Activated T-helper 2 cell treated with anti-CD3 and anti-CD28 coated beads, Interferon-gamma antibody, Interleukin-2, Interleukin-4, amounts not matched to agents 10 μg/mL and 5 μg/mL and 100 μg/mL, durations not matched to agents 14 hours and 24 hours and 36 hours (primary cell): ENCODE measurements around the gene FTCD. TPM values are rescaled to one million over a fixed set of nuclear protein-coding genes. Genes with fewer than 3 reads are reported as not detected.
"Not testable (repeated sequence)": the region's sequence is repeated elsewhere in the genome, so short reads cannot be mapped to it uniquely, and the experiment has no call there.

Experiments used
- DNase-seq: peaks from one replicate; pipeline ENCODE4 v3.0.0; 2021; ENCODE audit warnings: low spot score
- H3K27ac Mint-ChIP-seq: one replicate; pipeline ENCODE4 v1.8.0; 2021; ENCODE audit warnings: mixed read lengths
- H3K27me3 Mint-ChIP-seq: one replicate; pipeline ENCODE4 v1.8.0; 2021; ENCODE audit warnings: low read depth, mixed read lengths
- H3K36me3 Mint-ChIP-seq: one replicate; pipeline ENCODE4 v1.8.0; 2021; ENCODE audit warnings: low read depth, mixed read lengths
- H3K4me1 Mint-ChIP-seq: one replicate; pipeline ENCODE4 v1.8.0; 2021; ENCODE audit warnings: low read depth, mixed read lengths
- H3K4me3 Mint-ChIP-seq: one replicate; pipeline ENCODE4 v1.8.0; 2021; ENCODE audit warnings: low read depth, mild to moderate bottlenecking, moderate library complexity, mixed read lengths
- H3K9me3 Mint-ChIP-seq: one replicate; pipeline ENCODE4 v1.8.0; 2021; ENCODE audit warnings: mixed read lengths
- intact Hi-C: fragments of 100-400 bp; cut with micrococcal nuclease; formaldehyde crosslinking; loops from one replicate; pipeline ENCODE4 v1.15.1; 2023
- total RNA-seq: library from RNA; stranded (reverse); gene quantifications from 2 replicates; pipeline ENCODE4 v1.2.3, GENCODE V29; 2022

Gene FTCD
- total RNA-seq, 1 donor from 2014 or later, result 0.14 TPM

GRCh38 chr21:46172863-46173528, 17.6 kb upstream of the FTCD start:
- intact Hi-C loops, result no loop called here
- no peak overlapping the region for H3K27ac Mint-ChIP-seq
- H3K27me3 Mint-ChIP-seq, result peaks cover 21% of the 10 kb centered on the region
- peaks cover 6% of the 10 kb centered on the region for H3K4me1 Mint-ChIP-seq
- DNase-seq, result no peak
- peaks cover 34% of the 10 kb centered on the region for H3K9me3 Mint-ChIP-seq
- H3K4me3 Mint-ChIP-seq, result no peak overlapping the region
- peaks cover 3% of the 10 kb centered on the region for H3K36me3 Mint-ChIP-seq

- H3K4me1 Mint-ChIP-seq, result peaks cover 6% of the 10 kb centered on the region
- DNase-seq, result no peak
- H3K27me3 Mint-ChIP-seq, result peaks cover 21% of the 10 kb centered on the region
- no peak overlapping the region for H3K4me3 Mint-ChIP-seq
- peaks cover 30% of the 10 kb centered on the region for H3K9me3 Mint-ChIP-seq
- intact Hi-C loops, result no loop called here
- H3K36me3 Mint-ChIP-seq, result peaks cover 3% of the 10 kb centered on the region
- H3K27ac Mint-ChIP-seq, result no peak overlapping the region
These were observed 16.9 kb upstream of the FTCD start for GRCh38 chr21:46171996-46172862.

GRCh38 chr21:46171585-46171984, 16.2 kb upstream of the FTCD start:
- DNase-seq, result no peak
- Mint-ChIP-seq H3K4me3 (no peak overlapping the region), H3K27me3 (peaks cover 21% of the 10 kb centered on the region), H3K4me1 (peaks cover 6% of the 10 kb centered on the region), H3K36me3 (peaks cover 3% of the 10 kb centered on the region), H3K27ac (no peak overlapping the region), H3K9me3 (peaks cover 24% of the 10 kb centered on the region)
- intact Hi-C loops, result no loop called here

GRCh38 chr21:46170436-46171193, 15.2 kb upstream of the FTCD start:
- H3K36me3 Mint-ChIP-seq, H3K27ac Mint-ChIP-seq, H3K4me3 Mint-ChIP-seq: not testable (repeated sequence)

GRCh38 chr21:46168659-46169386, 13.4 kb upstream of the FTCD start:
- Mint-ChIP-seq H3K36me3 (no peaks in the 10 kb centered on the region), H3K27ac (no peak overlapping the region), H3K4me3 (no peak overlapping the region), H3K9me3 (no peaks in the 10 kb centered on the region), H3K27me3 (no peaks in the 10 kb centered on the region), H3K4me1 (peaks cover 6% of the 10 kb centered on the region)
- intact Hi-C loops, result no loop called here
- DNase-seq, result no peak

More at GRCh38 chr21:46170436-46171193, 15.2 kb upstream of the FTCD start:
- DNase-seq, result peak; percentile 7
- peaks cover 15% of the 10 kb centered on the region for H3K9me3 Mint-ChIP-seq
- H3K27me3 Mint-ChIP-seq, result peaks cover 13% of the 10 kb centered on the region
- H3K4me1 Mint-ChIP-seq, intact Hi-C loops: not testable (repeated sequence)

GRCh38 chr21:46168238-46168637, 12.9 kb upstream of the FTCD start:
- H3K27me3 Mint-ChIP-seq, result no peaks in the 10 kb centered on the region
- H3K4me1 Mint-ChIP-seq, result peaks cover 6% of the 10 kb centered on the region
- H3K4me3 Mint-ChIP-seq, result no peak overlapping the region
- H3K36me3 Mint-ChIP-seq, result no peaks in the 10 kb centered on the region
- no peak overlapping the region for H3K27ac Mint-ChIP-seq
- H3K9me3 Mint-ChIP-seq, result no peaks in the 10 kb centered on the region
- intact Hi-C loops, result no loop called here
- DNase-seq, result peak; percentile 6

GRCh38 chr21:46165098-46165497, 9.7 kb upstream of the FTCD start:
- Mint-ChIP-seq H3K9me3 (no peaks in the 10 kb centered on the region), H3K4me1 (no peaks in the 10 kb centered on the region), H3K27ac (no peak overlapping the region), H3K4me3 (no peak overlapping the region), H3K27me3 (no peaks in the 10 kb centered on the region), H3K36me3 (no peaks in the 10 kb centered on the region)
- no peak for DNase-seq
- intact Hi-C loops, result no loop called here

- DNase-seq, result no peak
- Mint-ChIP-seq H3K36me3 (no peaks in the 10 kb centered on the region), H3K27ac (no peak overlapping the region), H3K27me3 (no peaks in the 10 kb centered on the region), H3K4me1 (no peaks in the 10 kb centered on the region), H3K4me3 (no peak overlapping the region), H3K9me3 (no peaks in the 10 kb centered on the region)
- intact Hi-C loops, result no loop called here
These were observed 8.0 kb upstream of the FTCD start for GRCh38 chr21:46163380-46163779.

- H3K9me3 Mint-ChIP-seq, result no peaks in the 10 kb centered on the region
- no peaks in the 10 kb centered on the region for H3K4me1 Mint-ChIP-seq
- DNase-seq, result no peak
These were observed 6.5 kb upstream of the FTCD start for GRCh38 chr21:46161633-46162592.

GRCh38 chr21:46160907-46161632, 5.7 kb upstream of the FTCD start:
- no peaks in the 10 kb centered on the region for H3K27me3 Mint-ChIP-seq
- no peak for DNase-seq
- no peaks in the 10 kb centered on the region for H3K36me3 Mint-ChIP-seq
- no peak overlapping the region for H3K4me3 Mint-ChIP-seq
- no peak overlapping the region for H3K27ac Mint-ChIP-seq
- intact Hi-C loops, result no loop called here
- H3K4me1 Mint-ChIP-seq, result no peaks in the 10 kb centered on the region
- no peaks in the 10 kb centered on the region for H3K9me3 Mint-ChIP-seq

More at GRCh38 chr21:46161633-46162592, 6.5 kb upstream of the FTCD start:
- intact Hi-C loops, result no loop called here
- no peaks in the 10 kb centered on the region for H3K36me3 Mint-ChIP-seq
- no peak overlapping the region for H3K4me3 Mint-ChIP-seq
- H3K27ac Mint-ChIP-seq, result no peak overlapping the region
- H3K27me3 Mint-ChIP-seq, result no peaks in the 10 kb centered on the region

GRCh38 chr21:46160657-46160906, 5.2 kb upstream of the FTCD start:
- no peaks in the 10 kb centered on the region for H3K36me3 Mint-ChIP-seq
- H3K9me3 Mint-ChIP-seq, result no peaks in the 10 kb centered on the region
- no peaks in the 10 kb centered on the region for H3K27me3 Mint-ChIP-seq
- intact Hi-C loops, result no loop called here
- H3K4me1 Mint-ChIP-seq, result no peaks in the 10 kb centered on the region
- H3K27ac Mint-ChIP-seq, result no peak overlapping the region
- H3K4me3 Mint-ChIP-seq, result no peak overlapping the region
- no peak for DNase-seq
